HepG2 (cell line): ENCODE measurements around the gene IL11RA. TPM values are rescaled to one million over a fixed set of nuclear protein-coding genes. Genes with fewer than 3 reads are reported as not detected.

ENCODE experiments used
- ATM ChIP-seq: fragments of 450-650 bp; IDR thresholded peaks from 2 replicates; pipeline ENCODE4 v1.7.1; 2017; ENCODE audit warnings: mild to moderate bottlenecking, borderline replicate concordance
- CEBPG ChIP-seq: IDR thresholded peaks from 2 replicates; pipeline ENCODE4 v1.6.1; 2016
- DR1 ChIP-seq: sonication (generic); formaldehyde crosslinking; IDR thresholded peaks from 2 replicates; pipeline ENCODE4 v1.8.0; 2021; ENCODE audit warnings: mild to moderate bottlenecking, missing genetic modification reagents, inconsistent platforms
- GLI4 ChIP-seq: sonication (generic); formaldehyde crosslinking; IDR thresholded peaks from 2 replicates; pipeline ENCODE4 v1.5.1; 2020; ENCODE audit warnings: missing genetic modification reagents, mild to moderate bottlenecking, moderate library complexity, borderline replicate concordance
- HNRNPLL ChIP-seq: fragments of 200-400 bp; formaldehyde crosslinking; IDR thresholded peaks from 2 replicates; pipeline ENCODE4 v1.6.1; 2017; ENCODE audit warnings: mild to moderate bottlenecking, low read depth, low read length; ENCODE audit not compliant: poor library complexity, severe bottlenecking
- HOXA3 ChIP-seq: sonication (generic); formaldehyde crosslinking; IDR thresholded peaks from 2 replicates; pipeline ENCODE4 v1.5.0; 2020; ENCODE audit warnings: missing genetic modification reagents
- JARID2 ChIP-seq: sonication (generic); formaldehyde crosslinking; IDR thresholded peaks from 2 replicates; pipeline ENCODE4 v1.8.1; 2023; ENCODE audit warnings: missing genetic modification reagents, inconsistent platforms; ENCODE audit not compliant: insufficient replicate concordance
- LCORL ChIP-seq, 2 experiments: fragments of 450-650 bp in 1 of 2; sonication (generic) in 1 of 2; formaldehyde crosslinking in 1 of 2; IDR thresholded peaks; 2 replicates each; pipeline versions ENCODE4 v1.5.0 to v1.6.1; 2017 to 2020; ENCODE audit warnings: antibody characterized with exemption in 1 of 2, missing genetic modification reagents in 1 of 2
- MAFF ChIP-seq: IDR thresholded peaks from 2 replicates; pipeline ENCODE4 v1.6.1; 2011; ENCODE audit warnings: low read depth, low read length, improper control_type of control experiment
- MBD4 ChIP-seq: IDR thresholded peaks from 2 replicates; pipeline ENCODE4 v1.6.1; 2012; ENCODE audit warnings: low read length, inconsistent platforms, borderline replicate concordance
- MEF2D ChIP-seq: sonication (generic); formaldehyde crosslinking; IDR thresholded peaks from 2 replicates; pipeline ENCODE4 v1.5.1; 2020; ENCODE audit warnings: mild to moderate bottlenecking, missing genetic modification reagents
- PHB2 ChIP-seq: fragments of 450-650 bp; IDR thresholded peaks from 2 replicates; pipeline ENCODE4 v1.6.1; 2018; ENCODE audit not compliant: partially characterized antibody
- RBM39 ChIP-seq: fragments of 200-400 bp; formaldehyde crosslinking; IDR thresholded peaks from one replicate; pipeline ENCODE4 v1.6.1; 2018; ENCODE audit warnings: antibody characterized with exemption, mild to moderate bottlenecking, low read depth, low read length; ENCODE audit not compliant: poor library complexity, severe bottlenecking
- RXRA ChIP-seq: sonication (generic); formaldehyde crosslinking; IDR thresholded peaks from 2 replicates; pipeline ENCODE4 v1.5.1; 2020; ENCODE audit warnings: missing genetic modification reagents
- SCMH1 ChIP-seq: sonication (generic); formaldehyde crosslinking; IDR thresholded peaks from 2 replicates; pipeline ENCODE4 v1.9.0; 2021; ENCODE audit warnings: missing genetic modification reagents, mild to moderate bottlenecking, borderline replicate concordance
- SIN3B ChIP-seq: fragments of 150-350 bp; IDR thresholded peaks from 2 replicates; pipeline ENCODE4 v1.6.1; 2014; ENCODE audit warnings: low read length
- SIX4 ChIP-seq: sonication (generic); formaldehyde crosslinking; IDR thresholded peaks from 2 replicates; pipeline ENCODE4 v1.4.0; 2020; ENCODE audit warnings: missing genetic modification reagents
- ZBTB20 ChIP-seq: sonication (generic); formaldehyde crosslinking; IDR thresholded peaks from 2 replicates; pipeline ENCODE4 v1.8.1; 2023; ENCODE audit warnings: missing genetic modification reagents, low read depth, mild to moderate bottlenecking, borderline replicate concordance
- ZBTB8A ChIP-seq: sonication (generic); formaldehyde crosslinking; IDR thresholded peaks from 2 replicates; pipeline ENCODE4 v1.4.0; 2020; ENCODE audit warnings: mild to moderate bottlenecking, low read depth, missing genetic modification reagents, borderline replicate concordance
- ZNF101 ChIP-seq: sonication (generic); formaldehyde crosslinking; IDR thresholded peaks from 2 replicates; pipeline ENCODE4 v1.4.0; 2020; ENCODE audit warnings: mild to moderate bottlenecking, low read depth, missing genetic modification reagents, borderline replicate concordance
- ZNF20 ChIP-seq: sonication (generic); formaldehyde crosslinking; IDR thresholded peaks from 2 replicates; pipeline ENCODE4 v1.4.0; 2020; ENCODE audit warnings: mild to moderate bottlenecking, moderate library complexity, missing genetic modification reagents
- ZNF3 ChIP-seq: IDR thresholded peaks from 2 replicates; pipeline ENCODE4 v1.7.0; 2017; ENCODE audit warnings: inconsistent platforms
- ZNF30 ChIP-seq: sonication (generic); formaldehyde crosslinking; IDR thresholded peaks from 2 replicates; pipeline ENCODE4 v1.5.0; 2020; ENCODE audit warnings: mild to moderate bottlenecking, missing genetic modification reagents
- ZNF329 ChIP-seq: sonication (generic); formaldehyde crosslinking; IDR thresholded peaks from 2 replicates; pipeline ENCODE4 v1.9.0; 2021; ENCODE audit warnings: low read depth, mild to moderate bottlenecking, missing genetic modification reagents
- ZNF33B ChIP-seq: sonication (generic); formaldehyde crosslinking; IDR thresholded peaks from 2 replicates; pipeline ENCODE4 v1.5.1; 2020; ENCODE audit warnings: mild to moderate bottlenecking, missing genetic modification reagents
- ZNF484 ChIP-seq: sonication (generic); formaldehyde crosslinking; IDR thresholded peaks from 2 replicates; pipeline ENCODE4 v1.5.1; 2020; ENCODE audit warnings: mild to moderate bottlenecking, low read depth, missing genetic modification reagents, borderline replicate concordance
- ZNF546 ChIP-seq: sonication (generic); formaldehyde crosslinking; conservative IDR thresholded peaks from 2 replicates; pipeline ENCODE4 v1.8.1; 2023; ENCODE audit warnings: mild to moderate bottlenecking, missing genetic modification reagents
- polyA plus RNA-seq, 8 experiments: library from polyadenylated mRNA; depleted of rRNA in 3 of 8; stranded (reverse) in 7 of 8; unstranded in 1 of 8; fragments of >200 nt; fragmentation: Illumina TruSeq in 4 of 8; extraction: Trizol in 4 of 8; gene quantifications; 2 replicates each; pipeline versions ENCODE4 v1.2.1 to v1.2.3, GENCODE V29; 2011 to 2016; ENCODE audit warnings: low read depth in 4 of 8, missing spikeins in 1 of 8, mixed read lengths in 1 of 8; ENCODE audit not compliant: insufficient read depth in 1 of 8
- total RNA-seq, 5 experiments: library from RNA; depleted of rRNA; stranded (reverse); fragments of >200 nt; fragmentation: Illumina TruSeq; extraction: Trizol; gene quantifications; 2 replicates each; pipeline ENCODE4 v1.2.3, GENCODE V29; 2016; ENCODE audit warnings: low read depth in 1 of 5
- TF ChIP-seq, protein P1 (sequence below): sonication (generic); formaldehyde crosslinking; IDR thresholded peaks from 2 replicates; pipeline ENCODE4 v1.4.0; 2020; ENCODE audit warnings: mild to moderate bottlenecking, missing genetic modification reagents
- TF ChIP-seq, protein P2 (sequence below): sonication (generic); formaldehyde crosslinking; IDR thresholded peaks from 2 replicates; pipeline ENCODE4 v1.5.0; 2020; ENCODE audit warnings: missing genetic modification reagents

IL11RA gene
- total and polyA plus RNA-seq, 2 of the 13 experiments (the other 11 are each of a cell fraction or from before 2014, with no cell fraction given), result 2.0 to 4.2 TPM

DNA sequence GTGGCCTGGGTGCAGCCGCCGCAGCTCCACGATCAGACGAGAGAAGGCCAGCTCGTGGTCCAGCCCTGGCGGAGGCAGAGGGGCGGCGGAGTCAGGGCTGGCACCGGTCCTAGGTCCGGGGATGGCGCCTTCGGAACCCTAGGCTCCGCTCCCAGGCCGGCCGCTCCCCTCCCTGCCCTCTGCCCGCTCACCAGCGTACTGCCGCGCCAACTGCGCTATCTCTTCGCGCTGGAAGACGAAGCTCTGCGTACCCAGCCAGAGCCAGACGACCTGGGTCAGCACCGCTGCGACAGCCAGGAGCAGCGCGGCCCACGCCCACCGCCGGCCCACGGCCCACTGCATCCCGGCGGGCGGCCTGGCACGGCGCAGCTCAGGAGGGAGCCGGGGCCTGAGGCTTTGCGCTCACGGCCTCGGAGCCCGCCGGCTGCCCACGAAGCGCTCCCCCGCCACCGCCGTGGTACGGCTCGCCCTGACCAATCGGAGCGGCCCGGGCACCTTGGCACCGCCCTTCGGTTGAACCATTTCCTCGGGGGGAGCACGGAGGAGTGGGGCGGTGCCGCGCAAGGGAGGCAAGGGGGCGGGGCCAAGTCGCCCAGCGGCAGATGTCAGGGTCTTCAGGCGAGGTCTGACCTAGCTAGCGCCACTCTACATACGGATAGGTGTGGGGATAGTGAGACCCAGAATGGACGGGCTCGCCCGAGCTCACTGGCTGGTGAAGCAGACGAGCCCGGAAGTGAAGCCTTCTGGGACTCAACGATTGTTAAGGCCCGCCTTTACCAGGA lies 14.4 kb upstream of the IL11RA start, which contains the start of gene SIGMAR1 (continued):
- TF ChIP-seq ATM, result no peak
- TF ChIP-seq DR1 (CRISPR knock-in tag), result peak; percentile 23; the same call in 1 of the 2 replicates
- no peak for TF ChIP-seq ZNF484 (CRISPR knock-in tag)
- no peak; the same call in 1 of the 2 replicates for TF ChIP-seq ZBTB20
- TF ChIP-seq HOXA3 (CRISPR knock-in tag), result peak; percentile 54; the same call in 1 of the 2 replicates
- TF ChIP-seq ZNF33B, result peak; percentile 92
- peak; percentile 50; the same call in 1 of the 2 replicates for TF ChIP-seq GLI4 (CRISPR knock-in tag)
- peak; percentile 100 for TF ChIP-seq HNRNPLL
- TF ChIP-seq RBM39, result no peak
- TF ChIP-seq ZNF3, result no peak
- peak; percentile 49 for TF ChIP-seq MEF2D (CRISPR knock-in tag)
- TF ChIP-seq ZNF101 (CRISPR knock-in tag), result no peak
- TF ChIP-seq SIX4, result no peak
- TF ChIP-seq MAFF, result no peak
- no peak for TF ChIP-seq MBD4
- TF ChIP-seq SIN3B, result no peak
- TF ChIP-seq ZNF30 (CRISPR knock-in tag), result no peak
- TF ChIP-seq, protein P1, sequence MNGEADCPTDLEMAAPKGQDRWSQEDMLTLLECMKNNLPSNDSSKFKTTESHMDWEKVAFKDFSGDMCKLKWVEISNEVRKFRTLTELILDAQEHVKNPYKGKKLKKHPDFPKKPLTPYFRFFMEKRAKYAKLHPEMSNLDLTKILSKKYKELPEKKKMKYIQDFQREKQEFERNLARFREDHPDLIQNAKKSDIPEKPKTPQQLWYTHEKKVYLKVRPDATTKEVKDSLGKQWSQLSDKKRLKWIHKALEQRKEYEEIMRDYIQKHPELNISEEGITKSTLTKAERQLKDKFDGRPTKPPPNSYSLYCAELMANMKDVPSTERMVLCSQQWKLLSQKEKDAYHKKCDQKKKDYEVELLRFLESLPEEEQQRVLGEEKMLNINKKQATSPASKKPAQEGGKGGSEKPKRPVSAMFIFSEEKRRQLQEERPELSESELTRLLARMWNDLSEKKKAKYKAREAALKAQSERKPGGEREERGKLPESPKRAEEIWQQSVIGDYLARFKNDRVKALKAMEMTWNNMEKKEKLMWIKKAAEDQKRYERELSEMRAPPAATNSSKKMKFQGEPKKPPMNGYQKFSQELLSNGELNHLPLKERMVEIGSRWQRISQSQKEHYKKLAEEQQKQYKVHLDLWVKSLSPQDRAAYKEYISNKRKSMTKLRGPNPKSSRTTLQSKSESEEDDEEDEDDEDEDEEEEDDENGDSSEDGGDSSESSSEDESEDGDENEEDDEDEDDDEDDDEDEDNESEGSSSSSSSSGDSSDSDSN (CRISPR knock-in tag), result peak; percentile 93
- no peak for TF ChIP-seq RXRA
- TF ChIP-seq CEBPG (CRISPR knock-in tag), result peak; percentile 18; the same call in 1 of the 2 replicates
- no peak for TF ChIP-seq ZBTB8A (CRISPR knock-in tag)
- no peak for TF ChIP-seq LCORL (IDR thresholded peaks at IDR 0.05)
- peak; percentile 48 for TF ChIP-seq LCORL (CRISPR knock-in tag; IDR thresholded peaks at IDR 0.05)
- TF ChIP-seq SCMH1 (CRISPR knock-in tag), result no peak
- peak; percentile 96 for TF ChIP-seq ZNF329 (CRISPR knock-in tag)
- no peak for TF ChIP-seq PHB2
- TF ChIP-seq JARID2 (CRISPR knock-in tag), result no peak
- no peak for TF ChIP-seq ZNF20 (CRISPR knock-in tag)
- TF ChIP-seq ZNF546 (CRISPR knock-in tag), result peak; percentile 85; the same call in 1 of the 2 replicates
- TF ChIP-seq, protein P2, sequence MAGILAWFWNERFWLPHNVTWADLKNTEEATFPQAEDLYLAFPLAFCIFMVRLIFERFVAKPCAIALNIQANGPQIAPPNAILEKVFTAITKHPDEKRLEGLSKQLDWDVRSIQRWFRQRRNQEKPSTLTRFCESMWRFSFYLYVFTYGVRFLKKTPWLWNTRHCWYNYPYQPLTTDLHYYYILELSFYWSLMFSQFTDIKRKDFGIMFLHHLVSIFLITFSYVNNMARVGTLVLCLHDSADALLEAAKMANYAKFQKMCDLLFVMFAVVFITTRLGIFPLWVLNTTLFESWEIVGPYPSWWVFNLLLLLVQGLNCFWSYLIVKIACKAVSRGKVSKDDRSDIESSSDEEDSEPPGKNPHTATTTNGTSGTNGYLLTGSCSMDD, result no peak; the same call in 1 of the 2 replicates
